Progenitor cell of endocrine pancreas (in vitro differentiated cells): ENCODE data around the gene GLP2R. TPM values are rescaled to one million over a fixed set of nuclear protein-coding genes. Genes with fewer than 3 reads are reported as not detected.

Experiments used
- DNase-seq: peaks from one replicate; pipeline ENCODE4 v3.0.0; 2021; ENCODE audit warnings: low spot score; ENCODE audit not compliant: unreplicated experiment
- H3K27ac Mint-ChIP-seq: 2 replicates; pipeline ENCODE4 v1.8.0; 2021; ENCODE audit warnings: mild to moderate bottlenecking, moderate library complexity, mixed read lengths
- H3K27me3 Mint-ChIP-seq: 2 replicates; pipeline ENCODE4 v1.8.0; 2021; ENCODE audit warnings: mixed read lengths
- H3K36me3 Mint-ChIP-seq: 2 replicates; pipeline ENCODE4 v1.8.0; 2022; ENCODE audit warnings: mixed read lengths; ENCODE audit not compliant: insufficient read depth
- H3K4me1 Mint-ChIP-seq: 2 replicates; pipeline ENCODE4 v1.8.0; 2021; ENCODE audit warnings: low read depth, mixed read lengths
- H3K4me3 Mint-ChIP-seq: 2 replicates; pipeline ENCODE4 v1.8.0; 2021; ENCODE audit warnings: low read depth, mild to moderate bottlenecking, moderate library complexity, mixed read lengths
- H3K9me3 Mint-ChIP-seq: 2 replicates; pipeline ENCODE4 v1.8.0; 2021; ENCODE audit warnings: low read depth, mixed read lengths
- total RNA-seq: library from RNA; stranded (reverse); gene quantifications from 2 replicates; pipeline ENCODE4 v1.2.1, GENCODE V29; 2021
- TF ChIP-seq, protein P1 (sequence below): fragments of 200-600 bp; sonication (generic); IDR thresholded peaks from one replicate; pipeline ENCODE4 v1.5.0; 2021; ENCODE audit warnings: antibody characterized with exemption, mild to moderate bottlenecking; ENCODE audit not compliant: unreplicated experiment

GLP2R gene
- total RNA-seq, 1 donor from 2014 or later: not detected

DNA sequence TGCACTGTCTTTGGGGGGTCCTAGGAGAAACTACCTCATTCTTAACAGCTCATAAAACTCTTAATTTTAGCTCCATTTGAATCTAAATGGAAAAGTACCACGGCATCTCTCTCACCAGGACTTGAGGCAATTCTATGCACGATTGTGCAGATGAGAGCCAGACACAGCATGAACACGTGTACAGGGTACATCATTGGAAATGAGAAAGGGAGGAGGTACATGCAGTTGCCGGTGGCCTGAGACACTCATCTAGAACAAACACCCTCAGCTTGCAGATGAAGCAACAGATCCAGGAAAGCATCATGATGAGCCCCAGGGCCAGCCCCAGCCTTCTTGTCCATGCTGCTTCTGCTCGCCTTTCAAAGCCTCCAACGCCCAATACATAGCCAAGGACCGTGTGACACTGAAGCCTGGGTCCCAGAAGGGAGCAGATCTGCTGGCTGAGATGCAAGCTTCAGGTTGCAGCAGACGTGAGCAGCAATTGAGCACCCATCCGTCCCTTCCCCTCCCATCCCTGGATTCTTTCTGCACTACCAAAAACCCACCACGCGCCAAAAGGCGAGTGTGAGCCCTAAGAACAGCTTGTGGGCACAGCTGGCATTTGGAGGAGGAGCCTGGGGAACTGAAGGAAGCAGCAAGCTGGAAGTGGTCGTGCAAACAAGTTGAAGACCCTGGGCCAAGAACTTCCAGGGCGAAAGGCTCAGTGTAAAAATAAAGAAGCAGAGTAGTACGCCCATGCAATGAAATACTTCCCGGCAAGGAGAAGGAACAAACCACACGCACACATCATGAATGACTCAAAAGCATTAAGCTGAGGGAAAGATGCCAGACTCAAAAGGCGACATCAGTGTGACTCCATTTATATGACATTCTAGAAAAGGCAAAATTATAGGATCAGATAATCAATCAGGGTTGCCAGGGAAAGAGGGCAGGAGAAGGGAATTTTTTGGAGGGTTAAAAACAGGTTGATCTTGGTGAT is 86.7 kb downstream of the GLP2R start:
- no peak overlapping the region for H3K27ac Mint-ChIP-seq

DNA sequence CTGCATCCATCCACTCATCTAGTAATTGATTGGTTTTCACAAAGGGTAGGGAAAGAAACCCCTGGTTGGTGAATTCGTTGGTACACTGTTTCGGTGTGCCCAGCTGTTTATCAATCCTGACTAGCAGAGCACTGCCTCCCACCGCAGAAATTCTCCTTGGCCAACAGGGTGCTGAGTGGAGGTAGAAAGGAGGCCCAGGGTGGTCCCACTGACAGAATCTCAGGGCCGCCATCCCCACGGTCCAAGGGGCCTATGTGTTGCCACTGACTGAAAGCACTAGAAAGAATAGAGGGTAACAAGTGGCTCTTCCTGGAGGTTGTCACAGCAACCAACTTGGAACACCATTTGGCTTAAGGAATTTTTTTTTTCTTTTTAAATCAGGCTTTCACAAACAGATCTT is 87.8 kb downstream of the GLP2R start:
- H3K4me1 Mint-ChIP-seq: peaks cover 7% of the 10 kb centered on the region
- H3K4me3 Mint-ChIP-seq: no peak overlapping the region
- TF ChIP-seq, protein P1, sequence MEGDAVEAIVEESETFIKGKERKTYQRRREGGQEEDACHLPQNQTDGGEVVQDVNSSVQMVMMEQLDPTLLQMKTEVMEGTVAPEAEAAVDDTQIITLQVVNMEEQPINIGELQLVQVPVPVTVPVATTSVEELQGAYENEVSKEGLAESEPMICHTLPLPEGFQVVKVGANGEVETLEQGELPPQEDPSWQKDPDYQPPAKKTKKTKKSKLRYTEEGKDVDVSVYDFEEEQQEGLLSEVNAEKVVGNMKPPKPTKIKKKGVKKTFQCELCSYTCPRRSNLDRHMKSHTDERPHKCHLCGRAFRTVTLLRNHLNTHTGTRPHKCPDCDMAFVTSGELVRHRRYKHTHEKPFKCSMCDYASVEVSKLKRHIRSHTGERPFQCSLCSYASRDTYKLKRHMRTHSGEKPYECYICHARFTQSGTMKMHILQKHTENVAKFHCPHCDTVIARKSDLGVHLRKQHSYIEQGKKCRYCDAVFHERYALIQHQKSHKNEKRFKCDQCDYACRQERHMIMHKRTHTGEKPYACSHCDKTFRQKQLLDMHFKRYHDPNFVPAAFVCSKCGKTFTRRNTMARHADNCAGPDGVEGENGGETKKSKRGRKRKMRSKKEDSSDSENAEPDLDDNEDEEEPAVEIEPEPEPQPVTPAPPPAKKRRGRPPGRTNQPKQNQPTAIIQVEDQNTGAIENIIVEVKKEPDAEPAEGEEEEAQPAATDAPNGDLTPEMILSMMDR: no peak
- no peaks in the 10 kb centered on the region for H3K36me3 Mint-ChIP-seq
- no peak overlapping the region for H3K27ac Mint-ChIP-seq
- H3K9me3 Mint-ChIP-seq: peaks cover 3% of the 10 kb centered on the region
- peaks cover 2% of the 10 kb centered on the region for H3K27me3 Mint-ChIP-seq
- DNase-seq: no peak

More for the DNA sequence above, 86.7 kb downstream of the GLP2R start:
- no peak for DNase-seq
- Mint-ChIP-seq H3K9me3 (peaks cover 3% of the 10 kb centered on the region), H3K4me3 (no peak overlapping the region), H3K36me3 (no peaks in the 10 kb centered on the region), H3K27me3 (peaks cover 2% of the 10 kb centered on the region), H3K4me1 (peaks cover 14% of the 10 kb centered on the region)
- TF ChIP-seq, protein P1: no peak

DNA sequence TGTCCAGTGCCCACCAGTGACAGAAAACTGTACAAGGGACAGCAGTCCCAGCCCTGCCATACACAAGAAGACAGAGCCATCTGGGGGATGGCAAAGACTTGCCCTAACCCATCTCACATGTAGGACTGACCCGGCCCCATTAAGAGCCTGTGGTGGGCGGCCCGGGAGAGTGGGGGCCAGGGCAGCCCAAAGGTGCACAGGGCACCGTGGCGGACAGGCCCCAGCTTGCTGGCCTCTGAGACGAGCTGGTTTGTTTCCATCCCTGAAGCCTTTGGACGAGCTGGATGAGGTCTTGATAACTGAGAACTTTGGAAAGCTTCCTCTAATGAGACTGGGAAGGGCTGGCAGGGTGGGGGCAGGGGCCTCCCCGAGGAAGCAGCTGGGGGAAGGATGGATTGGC is 90.4 kb downstream of the GLP2R start:
- no peak overlapping the region for H3K27ac Mint-ChIP-seq
- H3K36me3 Mint-ChIP-seq: no peaks in the 10 kb centered on the region
- no peak for DNase-seq
- TF ChIP-seq, protein P1: no peak
- H3K4me3 Mint-ChIP-seq: no peak overlapping the region
- H3K4me1 Mint-ChIP-seq: no peaks in the 10 kb centered on the region
- peaks cover 2% of the 10 kb centered on the region for H3K27me3 Mint-ChIP-seq
- H3K9me3 Mint-ChIP-seq: peaks cover 3% of the 10 kb centered on the region

DNA sequence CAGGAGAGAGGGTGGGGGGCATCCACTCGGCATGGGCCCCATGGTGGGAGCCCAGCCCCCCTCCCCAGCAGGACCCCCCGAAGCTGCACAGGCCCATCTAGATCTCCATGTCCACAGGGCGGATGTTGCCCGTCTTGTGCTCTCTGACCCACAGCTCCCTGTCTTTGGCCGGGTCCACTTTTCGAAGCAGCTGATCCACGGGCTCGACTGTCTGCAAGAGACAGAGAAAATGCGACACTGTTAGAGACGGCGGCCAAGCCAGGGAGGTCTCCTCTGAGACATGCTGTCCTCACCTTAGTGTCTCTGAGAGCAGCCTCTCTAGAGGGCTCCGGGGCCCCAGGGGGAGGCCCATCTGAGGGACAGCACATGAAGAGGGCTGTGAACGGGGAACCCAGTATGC is 91.4 kb downstream of the GLP2R start:
- Mint-ChIP-seq H3K27ac (no peak overlapping the region), H3K27me3 (no peaks in the 10 kb centered on the region), H3K36me3 (no peaks in the 10 kb centered on the region), H3K4me3 (no peak overlapping the region), H3K4me1 (no peaks in the 10 kb centered on the region), H3K9me3 (peaks cover 3% of the 10 kb centered on the region)
- DNase-seq: no peak
- TF ChIP-seq, protein P1: no peak

DNA sequence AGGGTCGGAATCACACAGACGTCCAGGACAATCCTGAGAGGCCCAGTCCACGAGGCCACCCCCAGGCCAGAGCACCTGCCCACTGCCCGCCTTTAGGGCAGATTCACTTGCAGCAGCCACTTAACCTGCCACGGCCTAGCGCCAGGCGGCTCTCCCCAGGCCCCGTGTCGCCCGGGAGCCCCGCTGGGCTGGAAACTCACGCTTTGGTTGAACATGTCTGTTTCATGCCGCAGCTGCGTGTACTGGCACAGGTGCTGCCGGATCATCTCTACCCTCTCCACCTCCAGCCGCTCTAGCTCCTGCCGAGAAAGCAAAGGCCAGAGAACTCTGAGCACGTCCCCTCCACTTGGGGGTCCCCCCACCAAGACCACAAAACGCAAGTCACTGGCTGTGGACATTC is 92.1 kb downstream of the GLP2R start:
- Mint-ChIP-seq H3K36me3 (no peaks in the 10 kb centered on the region), H3K9me3 (peaks cover 3% of the 10 kb centered on the region), H3K4me3 (no peak overlapping the region), H3K27ac (no peak overlapping the region), H3K4me1 (no peaks in the 10 kb centered on the region), H3K27me3 (no peaks in the 10 kb centered on the region)
- no peak for DNase-seq
- TF ChIP-seq, protein P1: no peak
